Urothelium cell line (cell line): Measurements from ENCODE around the gene CIAO3.
"Not testable (repeated sequence)": the region's sequence is repeated elsewhere in the genome, so short reads cannot be mapped to it uniquely, and the experiment has no call there.

Experiments used
- DNase-seq: peaks from one replicate; pipeline ENCODE4 v3.0.0; 2011; ENCODE audit warnings: low spot score, mixed read lengths
- FAIRE-seq: peaks from 2 replicates; lab custom pipeline; 2011; peaks lifted over from hg19 to GRCh38; lab: Jason Lieb, UNC

CIAO3 gene

GRCh38 chr16:776298-776697 is 35.5 kb upstream of the CIAO3 start:
- FAIRE-seq, DNase-seq: not testable (repeated sequence)

GRCh38 chr16:775236-775796 is 34.5 kb upstream of the CIAO3 start:
- DNase-seq (no peak), FAIRE-seq (no peak)

DNA sequence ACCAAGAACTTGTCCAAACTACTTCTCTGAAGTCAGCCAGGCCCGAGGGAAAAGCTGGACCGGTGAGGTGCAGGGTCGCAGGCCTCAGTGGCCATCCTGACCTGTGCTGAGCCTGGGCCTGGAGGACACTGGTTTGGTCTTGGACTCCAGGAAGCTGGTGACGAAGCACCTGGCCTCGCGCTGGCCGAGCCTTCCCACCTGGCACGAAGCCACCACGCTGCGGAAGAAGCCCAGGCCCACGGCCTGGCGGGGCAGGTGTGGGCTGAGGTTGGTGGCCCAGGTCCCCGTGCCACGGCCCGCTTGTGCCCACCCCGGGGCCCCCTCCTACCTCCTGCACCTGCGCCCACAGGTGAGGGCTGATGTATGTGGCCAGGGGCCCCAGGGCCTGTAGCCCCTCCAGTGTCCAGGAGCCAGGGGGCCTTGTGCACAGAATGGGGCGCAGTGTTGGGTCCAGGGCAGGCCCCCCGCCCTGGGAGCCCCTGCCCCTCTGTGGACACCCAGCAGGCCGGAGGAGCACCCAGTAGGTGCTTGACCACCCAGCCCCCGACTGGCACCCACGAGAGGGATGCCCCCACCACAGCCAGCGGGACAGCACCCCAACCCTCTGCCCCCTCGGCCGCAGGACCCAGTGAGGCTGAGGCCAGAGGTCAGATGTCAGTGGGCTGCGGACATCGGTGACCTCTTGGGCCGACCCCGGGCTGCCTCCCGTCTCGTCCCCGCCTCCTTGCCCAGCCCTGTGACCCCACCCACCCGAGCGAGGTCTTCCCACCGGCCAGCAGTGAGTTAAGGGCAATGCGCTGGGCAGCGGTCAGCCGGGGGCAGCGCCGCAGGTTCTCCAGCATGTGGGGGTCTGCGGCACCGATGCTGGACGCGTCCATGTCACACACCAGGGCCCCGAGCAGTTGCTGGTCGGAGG is 33.5 kb upstream of the CIAO3 start:
- DNase-seq (no peak), FAIRE-seq (no peak)

- no peak for FAIRE-seq
- DNase-seq: no peak
Measured at GRCh38 chr16:772959-773358, 32.2 kb upstream of the CIAO3 start.

GRCh38 chr16:770411-770810 is 29.6 kb upstream of the CIAO3 start:
- FAIRE-seq (no peak), DNase-seq (no peak)

- no peak for FAIRE-seq
- DNase-seq: no peak
Measured at GRCh38 chr16:769934-770333, 29.1 kb upstream of the CIAO3 start.

DNA sequence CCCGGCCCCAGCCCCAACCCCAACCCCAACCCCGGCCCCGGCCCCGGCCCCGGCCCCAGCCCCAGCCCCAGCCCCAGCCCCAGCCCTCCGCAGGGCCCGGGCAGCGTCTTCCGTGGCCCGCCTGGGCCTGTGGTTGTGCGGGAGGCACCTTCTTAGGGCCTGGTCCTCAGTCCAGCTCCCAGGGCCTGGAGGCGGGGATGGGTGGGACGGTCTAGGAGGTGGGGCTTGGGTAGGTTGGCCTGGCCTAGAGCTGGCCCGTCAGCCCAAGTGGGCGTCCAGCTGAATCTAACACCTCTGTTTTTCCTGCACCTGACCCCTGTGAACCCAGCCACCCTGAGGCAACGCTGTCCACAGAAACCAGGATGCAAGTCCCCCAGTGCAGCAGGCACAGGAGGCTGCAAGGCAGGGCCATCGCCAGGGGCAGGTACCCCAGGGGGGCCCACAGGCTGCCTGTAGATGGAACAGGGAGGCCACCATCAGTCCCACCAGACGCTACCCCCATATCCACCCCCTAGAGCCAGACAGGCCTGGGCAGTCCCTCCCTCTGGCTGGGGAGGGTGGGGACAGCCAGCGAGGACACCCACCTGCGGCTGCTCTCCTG is 28.5 kb upstream of the CIAO3 start:
- FAIRE-seq (no peak), DNase-seq (no peak)

GRCh38 chr16:768428-768827 is 27.6 kb upstream of the CIAO3 start:
- FAIRE-seq: no peak
- no peak for DNase-seq

GRCh38 chr16:767743-768235 is 27.0 kb upstream of the CIAO3 start:
- DNase-seq: no peak
- no peak for FAIRE-seq

DNA sequence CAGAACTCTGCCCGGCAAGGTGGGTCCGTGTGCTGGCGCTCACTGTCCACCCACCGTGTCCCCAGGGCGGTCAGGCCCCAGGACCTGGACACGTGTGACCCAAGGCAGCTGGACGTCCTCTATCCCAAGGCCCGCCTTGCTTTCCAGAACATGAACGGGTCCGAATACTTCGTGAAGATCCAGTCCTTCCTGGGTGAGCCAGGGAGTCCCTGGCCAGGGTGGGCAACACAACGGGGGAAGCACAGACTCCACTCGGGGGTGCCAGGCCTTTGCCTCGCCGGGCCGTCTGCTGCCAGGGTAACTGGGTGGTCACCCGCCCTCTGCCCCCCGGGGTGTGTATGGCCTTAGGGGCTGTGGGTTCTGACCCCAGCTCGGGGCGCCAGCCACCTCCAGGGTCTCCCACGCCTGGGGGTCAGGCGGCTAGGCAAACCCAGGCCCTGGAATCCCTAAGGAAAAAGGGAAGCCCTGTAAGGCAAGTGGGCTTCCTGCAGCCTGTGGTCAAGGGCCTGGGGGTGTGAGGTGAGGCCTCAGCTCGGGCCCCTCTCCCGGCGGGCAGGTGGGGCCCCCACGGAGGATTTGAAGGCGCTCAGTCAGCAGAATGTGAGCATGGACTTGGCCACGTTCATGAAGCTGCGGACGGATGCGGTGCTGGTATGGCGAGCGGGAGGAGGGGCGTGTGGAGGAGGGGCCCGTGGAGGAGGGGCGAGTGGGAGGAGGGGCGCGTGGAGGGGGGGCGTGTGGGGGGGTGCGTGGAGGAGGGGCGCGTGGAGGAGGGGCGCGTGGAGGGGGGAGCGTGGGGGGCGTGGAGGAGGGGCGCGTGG is 26.2 kb upstream of the CIAO3 start:
- no peak for DNase-seq
- no peak for FAIRE-seq

GRCh38 chr16:766008-766819 is 25.4 kb upstream of the CIAO3 start:
- DNase-seq (no peak), FAIRE-seq (no peak)

DNA sequence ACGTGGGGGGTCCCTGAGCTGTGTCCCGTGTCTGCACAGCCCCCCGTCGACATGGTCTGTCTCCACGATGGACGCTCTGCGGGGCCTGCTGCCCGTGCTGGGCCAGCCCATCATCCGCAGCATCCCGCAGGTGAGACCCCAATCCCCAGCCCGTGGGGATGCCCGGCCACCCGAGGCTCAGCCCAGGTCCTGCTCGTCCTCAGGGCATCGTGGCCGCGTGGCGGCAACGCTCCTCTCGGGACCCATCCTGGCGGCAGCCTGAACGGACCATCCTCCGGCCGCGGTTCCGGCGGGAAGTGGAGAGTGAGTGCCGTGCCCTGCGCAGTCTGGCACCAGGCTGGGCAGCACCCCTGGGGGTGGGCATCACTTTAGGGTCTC is 24.7 kb upstream of the CIAO3 start:
- DNase-seq (no peak), FAIRE-seq (no peak)

- DNase-seq (no peak), FAIRE-seq (no peak)
Measured at GRCh38 chr16:764848-765487, 24.2 kb upstream of the CIAO3 start.

DNA sequence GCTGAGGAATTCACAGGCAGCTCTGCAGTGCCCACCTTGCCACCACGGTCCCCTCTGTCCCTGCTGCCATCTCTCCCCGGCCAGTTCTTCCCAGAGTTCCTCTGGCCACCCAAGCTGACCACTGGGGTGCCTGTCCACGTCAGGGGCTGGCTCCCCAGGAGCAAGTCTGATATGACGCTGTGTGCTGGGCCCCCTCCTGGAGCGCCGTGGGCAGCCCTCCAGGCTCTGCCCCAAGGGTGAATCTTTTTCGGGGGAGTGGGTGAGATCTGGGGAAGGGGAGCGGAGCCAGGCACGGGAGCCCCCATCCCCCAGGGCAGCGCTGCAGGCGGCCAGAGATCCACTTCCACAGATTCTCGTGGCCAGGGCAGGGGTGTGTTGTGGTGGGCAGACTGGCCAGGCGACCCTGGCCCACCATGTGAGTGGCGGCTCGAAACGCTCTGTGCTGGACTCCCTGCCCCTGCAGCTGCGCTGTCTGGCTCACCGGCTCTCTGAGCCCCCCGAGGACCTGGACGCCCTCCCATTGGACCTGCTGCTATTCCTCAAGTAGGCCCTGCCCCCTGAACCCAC is 23.5 kb upstream of the CIAO3 start:
- FAIRE-seq (no peak), DNase-seq (no peak)

DNA sequence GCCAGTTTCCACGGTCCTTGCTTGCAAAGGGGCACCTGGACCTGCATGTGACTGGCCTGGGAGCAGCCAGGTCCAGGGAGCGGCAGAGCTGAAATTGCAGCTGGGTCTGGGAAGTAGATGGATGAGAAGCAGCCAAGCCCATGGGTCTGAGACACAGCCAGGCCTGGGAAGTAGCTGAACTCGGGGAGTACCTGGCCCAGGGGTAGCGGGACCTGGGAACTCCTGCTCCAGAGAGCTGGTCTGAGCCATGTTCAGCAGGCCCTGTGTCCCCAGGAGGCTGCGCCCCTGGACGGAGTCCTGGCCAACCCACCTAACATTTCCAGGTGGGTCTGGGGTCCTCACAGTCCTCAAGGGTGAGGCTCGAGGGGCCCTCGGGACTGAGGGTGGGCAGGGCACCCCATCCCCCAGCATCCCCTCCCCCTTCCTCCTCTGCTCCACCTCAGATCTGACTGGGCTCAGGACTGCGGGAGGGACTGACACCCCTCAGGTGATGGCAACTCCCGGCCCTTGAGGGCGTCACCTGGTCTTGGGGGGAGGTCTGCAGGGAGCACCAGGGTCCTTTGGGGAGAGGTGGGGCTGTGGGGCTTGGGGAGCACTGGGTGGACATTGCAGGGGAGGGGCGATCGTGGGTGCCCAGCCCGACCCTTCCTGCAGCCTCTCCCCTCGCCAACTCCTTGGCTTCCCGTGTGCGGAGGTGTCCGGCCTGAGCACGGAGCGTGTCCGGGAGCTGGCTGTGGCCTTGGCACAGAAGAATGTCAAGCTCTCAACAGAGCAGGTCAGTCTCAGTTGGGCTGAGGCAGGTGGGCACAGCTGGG is 22.8 kb upstream of the CIAO3 start:
- FAIRE-seq (peak; percentile 17), DNase-seq (no peak)

DNA sequence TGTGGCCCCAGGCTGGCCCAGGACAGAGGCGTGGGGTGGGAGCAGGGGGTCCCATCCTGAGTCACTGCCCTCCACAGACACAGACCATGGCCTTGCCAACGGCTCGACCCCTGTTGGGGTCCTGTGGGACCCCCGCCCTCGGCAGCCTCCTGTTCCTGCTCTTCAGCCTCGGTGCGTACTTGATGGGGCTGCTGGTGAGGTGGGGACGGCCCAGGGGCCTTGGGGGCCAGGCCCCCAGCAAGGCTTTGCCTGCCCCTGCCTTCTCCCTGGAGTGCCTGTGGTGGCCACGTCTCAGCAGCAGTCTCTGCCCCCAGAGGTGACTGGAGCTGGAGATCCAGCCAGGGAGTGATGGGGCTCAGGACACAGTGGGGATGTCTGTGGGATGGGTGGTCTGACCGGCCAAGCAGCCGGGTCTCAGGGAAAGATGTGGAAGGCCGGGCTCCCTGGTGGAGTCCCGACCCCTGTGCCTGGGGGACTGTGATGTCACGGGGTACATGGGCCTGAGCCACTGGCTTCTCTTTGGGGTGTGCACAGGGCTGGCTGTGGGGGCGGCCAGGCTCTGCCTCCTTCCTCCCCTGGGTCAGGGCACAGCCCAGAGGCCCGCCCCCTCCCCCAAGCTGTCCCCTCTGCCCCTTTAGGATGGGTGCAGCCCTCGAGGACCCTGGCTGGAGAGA is 21.9 kb upstream of the CIAO3 start:
- no peak for FAIRE-seq

GRCh38 chr16:761625-762513 is 21.1 kb upstream of the CIAO3 start:
- FAIRE-seq (no peak), DNase-seq (no peak)

More for the DNA sequence above, 21.9 kb upstream of the CIAO3 start:
- DNase-seq: no peak
